ENCODE data around the gene EPG5. TPM values are rescaled to one million over a fixed set of nuclear protein-coding genes. Genes with fewer than 3 reads are reported as not detected.

Gene EPG5
- total and polyA plus RNA-seq, 4 donors, result 3.2 to 20.3 (median 11.1) TPM

GRCh38 chr18:45860492-45860891, 106.6 kb downstream of the EPG5 start:
- Histone ChIP-seq H3K4me3 (ENCODE audit: low read depth in 1 of 3, low read length in 3 of 3) (no peak overlapping the region), H3K9me3 (ENCODE audit: control insufficient read depth in 4 of 4, low read length in 3 of 4) (no peaks in the 10 kb centered on the region), H3K27ac (ENCODE audit: low read depth in 1 of 2, low read length in 2 of 2) (no peak overlapping the region), H3K27me3 (ENCODE audit: control insufficient read depth in 4 of 4, insufficient read depth in 4 of 4, low read length in 3 of 4) (no peaks in the 10 kb centered on the region), H3K4me1 (ENCODE audit: control insufficient read depth in 4 of 4, insufficient read depth in 4 of 4, low read length in 3 of 4) (no peaks in the 10 kb centered on the region), H3K36me3 (ENCODE audit: control insufficient read depth in 4 of 4, insufficient read depth in 3 of 4, low read depth in 1 of 4, low read length in 3 of 4) (peaks cover 10 to 55% (median 35%) of the 10 kb centered on the region in 4 donors), H3K9ac (ENCODE audit: low read depth in 1 of 2, low read length in 2 of 2) (no peak overlapping the region)
- WGBS, result 85% methylated on average over 4 of the region's 4 CpGs
- no peak for DNase-seq (ENCODE audit: low spot score)
- TF ChIP-seq HNF4A (conservative IDR thresholded peaks at IDR 0.05) (peak in 1 of 2 donors; percentile 8), SP1 (IDR thresholded peaks at IDR 0.05) (peak; percentile 43), RAD21 (IDR thresholded peaks at IDR 0.05) (no peak), FOXA1 (IDR thresholded peaks at IDR 0.05) (no peak), RXRA (IDR thresholded peaks at IDR 0.05) (peak; percentile 14 to 36), JUND (IDR thresholded peaks at IDR 0.05) (no peak), ATF3 (IDR thresholded peaks at IDR 0.05) (no peak)
- TF ChIP-seq, protein P1, sequence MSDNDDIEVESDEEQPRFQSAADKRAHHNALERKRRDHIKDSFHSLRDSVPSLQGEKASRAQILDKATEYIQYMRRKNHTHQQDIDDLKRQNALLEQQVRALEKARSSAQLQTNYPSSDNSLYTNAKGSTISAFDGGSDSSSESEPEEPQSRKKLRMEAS (IDR thresholded peaks at IDR 0.05), result no peak

- Histone ChIP-seq H3K9ac (ENCODE audit: low read depth in 1 of 2, low read length in 2 of 2) (no peak overlapping the region), H3K27ac (ENCODE audit: low read depth in 1 of 2, low read length in 2 of 2) (no peak overlapping the region), H3K9me3 (ENCODE audit: control insufficient read depth in 4 of 4, low read length in 3 of 4) (no peaks in the 10 kb centered on the region), H3K4me1 (ENCODE audit: control insufficient read depth in 4 of 4, insufficient read depth in 4 of 4, low read length in 3 of 4) (no peaks in the 10 kb centered on the region), H3K4me3 (ENCODE audit: low read depth in 1 of 3, low read length in 3 of 3) (no peak overlapping the region), H3K36me3 (ENCODE audit: control insufficient read depth in 4 of 4, insufficient read depth in 3 of 4, low read depth in 1 of 4, low read length in 3 of 4) (peaks cover 12 to 55% (median 31%) of the 10 kb centered on the region in 4 donors), H3K27me3 (ENCODE audit: control insufficient read depth in 4 of 4, insufficient read depth in 4 of 4, low read length in 3 of 4) (no peaks in the 10 kb centered on the region)
- no peak for TF ChIP-seq EGR1 (IDR thresholded peaks at IDR 0.05; ENCODE audit: low read depth in 2 of 2)
- no peak for TF ChIP-seq REST (IDR thresholded peaks at IDR 0.05)
- no peak for TF ChIP-seq HNF4G (IDR thresholded peaks at IDR 0.05)
- no peak for TF ChIP-seq FOXA2 (IDR thresholded peaks at IDR 0.05)
- no peak for TF ChIP-seq SP1 (IDR thresholded peaks at IDR 0.05)
- TF ChIP-seq NR2F2 (IDR thresholded peaks at IDR 0.05), result no peak
- WGBS, result 91% methylated on average over 3 of the region's 3 CpGs
- DNase-seq (ENCODE audit: low spot score), result no peak
These were observed 107.8 kb downstream of the EPG5 start for GRCh38 chr18:45859334-45859733.

DNA sequence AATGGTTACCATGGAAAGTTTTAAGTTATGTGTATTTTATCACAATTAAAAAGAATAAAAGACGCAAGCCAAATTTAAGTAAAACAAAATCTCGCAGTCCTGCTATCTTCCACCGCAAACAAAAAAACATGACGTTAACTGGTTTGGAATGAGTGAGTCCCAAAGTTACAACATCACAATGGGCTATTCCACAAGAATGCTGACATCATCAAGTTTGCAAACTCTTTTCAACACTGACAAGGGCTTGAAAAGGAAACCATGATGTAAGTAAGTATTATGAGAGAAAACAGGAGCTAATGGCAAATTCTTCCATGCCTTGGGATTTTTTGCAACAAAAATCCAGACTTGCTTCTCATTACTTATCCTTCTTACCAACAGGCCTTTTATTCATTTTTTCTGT, 110.6 kb downstream of the EPG5 start:
- no peak overlapping the region for H3K9ac ChIP-seq (ENCODE audit: low read depth in 1 of 2, low read length in 2 of 2)
- no peaks in the 10 kb centered on the region for H3K27me3 ChIP-seq (ENCODE audit: control insufficient read depth in 4 of 4, insufficient read depth in 4 of 4, low read length in 3 of 4)
- DNase-seq (ENCODE audit: low spot score), result no peak
- H3K9me3 ChIP-seq (ENCODE audit: control insufficient read depth in 4 of 4, low read length in 3 of 4), result no peaks in the 10 kb centered on the region
- no peak overlapping the region for H3K4me3 ChIP-seq (ENCODE audit: low read depth in 1 of 3, low read length in 3 of 3)
- no peak overlapping the region for H3K27ac ChIP-seq (ENCODE audit: low read depth in 1 of 2, low read length in 2 of 2)
- WGBS, result 47% methylated on average over 4 of the region's 4 CpGs
- peaks cover 8 to 45% (median 37%) of the 10 kb centered on the region in 4 donors for H3K36me3 ChIP-seq (ENCODE audit: control insufficient read depth in 4 of 4, insufficient read depth in 3 of 4, low read depth in 1 of 4, low read length in 3 of 4)
- H3K4me1 ChIP-seq (ENCODE audit: control insufficient read depth in 4 of 4, insufficient read depth in 4 of 4, low read length in 3 of 4), result peaks cover 0 to 10% (median 4%) of the 10 kb centered on the region in 4 donors
- TF ChIP-seq JUND (IDR thresholded peaks at IDR 0.05) (peak in 1 of 2 donors; percentile 37), SP1 (IDR thresholded peaks at IDR 0.05) (no peak), ATF3 (IDR thresholded peaks at IDR 0.05) (peak; percentile 23)
